Ovary (tissue), 9 donors: ENCODE measurements around the gene CLPSL2. TPM values are rescaled to one million over a fixed set of nuclear protein-coding genes. Genes with fewer than 3 reads are reported as not detected.

Experiments
- DNase-seq, 5 donors: peaks; one replicate each; pipeline ENCODE4 v3.0.0-alpha.2; 2019 to 2020
- H3K27ac ChIP-seq, 2 donors: fragments of 200-600 bp; one replicate each; pipeline versions ENCODE4 v1.5.1 to v1.8.0; 2019 to 2022
- H3K27me3 ChIP-seq: fragments of 200-600 bp; one replicate; pipeline ENCODE4 v1.8.0; 2022
- H3K36me3 ChIP-seq: fragments of 200-600 bp; sonication (generic); one replicate; pipeline ENCODE4 v1.5.1; 2019
- H3K4me1 ChIP-seq: one replicate; pipeline ENCODE4 v1.8.1; 2013; ENCODE audit warnings: mild to moderate bottlenecking, moderate library complexity; ENCODE audit not compliant: insufficient read depth
- H3K4me3 ChIP-seq: fragments of 200-600 bp; sonication (generic); one replicate; pipeline ENCODE4 v1.5.1; 2017
- H3K9me3 ChIP-seq, 2 donors: fragments of 200-600 bp in 1 of 2; sonication (generic) in 1 of 2; one replicate each; pipeline versions ENCODE4 v1.5.1 to v1.8.1; 2013 to 2019; ENCODE audit warnings: mild to moderate bottlenecking in 1 of 2, moderate library complexity in 1 of 2
- CTCF ChIP-seq, 3 donors: fragments of 450-650 bp in 2 of 3; fragments of 200-600 bp in 1 of 3; IDR thresholded peaks; one replicate each; pipeline versions ENCODE4 v1.5.1 to v1.8.0; 2016 to 2022; ENCODE audit warnings: antibody characterized with exemption in 3 of 3, mild to moderate bottlenecking in 1 of 3
- EP300 ChIP-seq: sonication (generic); formaldehyde crosslinking; IDR thresholded peaks from one replicate; pipeline ENCODE4 v1.6.1; 2017; ENCODE audit warnings: antibody characterized with exemption
- POLR2A ChIP-seq: fragments of 450-650 bp; IDR thresholded peaks from one replicate; pipeline ENCODE4 v1.6.1; 2017; ENCODE audit warnings: antibody characterized with exemption, mild to moderate bottlenecking, moderate library complexity
- WGBS, 3 donors: extraction: QIAGEN DNeasy Blood & Tissue Kit in 1 of 3; methylation state at CpG; one replicate each; pipeline versions ENCODE4 v1.1.5 to v1.1.7; 2013 to 2017; 5-methylcytosine and 5-hydroxymethylcytosine counted together
- intact Hi-C, 4 donors: fragments of 100-400 bp; cut with DNase I; formaldehyde crosslinking; loops; one replicate each; pipeline versions ENCODE4 v1.11.0 to v1.15.1; 2022 to 2023
- polyA plus RNA-seq, 2 donors: library from polyadenylated mRNA; stranded (reverse); fragments of 200-250 nt in 1 of 2; fragments of 350-450 nt in 1 of 2; fragmentation: Illumina TruSeq in 1 of 2; extraction: RNeasy Lipid Tissue Mini Kit (QIAGEN cat#74804) in 1 of 2; gene quantifications; one replicate each; pipeline ENCODE4 v1.2.3, GENCODE V29; 2013 to 2014
- total RNA-seq, 7 donors: library from RNA; depleted of rRNA in 2 of 7; stranded (reverse); fragments of >200 nt in 2 of 7; fragmentation: NEBNext Ultra II Directional in 3 of 7; extraction: Animal tissue kit (Norgen Biotek cat#: 25700) in 3 of 7; gene quantifications; one replicate each; pipeline versions ENCODE4 v1.1.0 to v1.2.4, GENCODE V29; 2016 to 2023
- donor health status: DM: no; HTN: no; CAD: no; lungs with moderate emphysema.
- donor health status: DM: no; HTN: no; CAD: no.
- donor health status: Bipolar disorder and iron deficiency.
- donor health status: DM: yes; HTN: yes; CAD: no.
- donor health status: DM: no; HTN: no; CAD: no.
- donor health status: DM: yes; HTN: yes; CAD: no.

The CLPSL2 gene
- total and polyA plus RNA-seq, 9 donors = not detected

GRCh38 chr6:35771343-35771627 is 5.1 kb upstream of the CLPSL2 start:
- no peaks in the 10 kb centered on the region for H3K4me1 ChIP-seq
- 49 to 58% (median 55%) methylated on average over 5 of the region's 5 CpGs for WGBS, 3 donors
- H3K27me3 ChIP-seq = no peaks in the 10 kb centered on the region
- no peak overlapping the region for H3K4me3 ChIP-seq
- DNase-seq = no peak
- H3K9me3 ChIP-seq = no peaks in the 10 kb centered on the region
- TF ChIP-seq EP300 = no peak
- TF ChIP-seq POLR2A = no peak
- TF ChIP-seq CTCF (IDR thresholded peaks at IDR 0.05) = no peak
- no peaks in the 10 kb centered on the region for H3K36me3 ChIP-seq
- no peak overlapping the region for H3K27ac ChIP-seq
- intact Hi-C loops = no loop called here

GRCh38 chr6:35774116-35774794 is 2.1 kb upstream of the CLPSL2 start:
- intact Hi-C loops = no loop called here
- DNase-seq = no peak
- H3K36me3 ChIP-seq = no peaks in the 10 kb centered on the region
- H3K4me3 ChIP-seq = no peak overlapping the region
- WGBS, 3 donors = 72 to 86% (median 77%) methylated on average over 11 of the region's 11 CpGs
- H3K9me3 ChIP-seq = no peaks in the 10 kb centered on the region
- H3K4me1 ChIP-seq = no peaks in the 10 kb centered on the region
- H3K27me3 ChIP-seq = no peaks in the 10 kb centered on the region
- no peak overlapping the region for H3K27ac ChIP-seq
- TF ChIP-seq POLR2A = no peak
- no peak for TF ChIP-seq CTCF (IDR thresholded peaks at IDR 0.05)
- TF ChIP-seq EP300 = no peak

GRCh38 chr6:35775031-35775430 is 1.4 kb upstream of the CLPSL2 start:
- intact Hi-C loops = no loop called here
- no peaks in the 10 kb centered on the region for H3K27me3 ChIP-seq
- no peak overlapping the region for H3K27ac ChIP-seq
- no peaks in the 10 kb centered on the region for H3K4me1 ChIP-seq
- no peaks in the 10 kb centered on the region for H3K36me3 ChIP-seq
- TF ChIP-seq CTCF (IDR thresholded peaks at IDR 0.05) (no peak), POLR2A (no peak), EP300 (no peak)
- H3K4me3 ChIP-seq = no peak overlapping the region
- H3K9me3 ChIP-seq = no peaks in the 10 kb centered on the region
- WGBS, 3 donors = 63 to 72% (median 67%) methylated on average over 6 of the region's 6 CpGs
- no peak for DNase-seq

GRCh38 chr6:35777356-35778102 is 1.1 kb downstream of the CLPSL2 start:
- intact Hi-C loops = no loop called here
- no peak overlapping the region for H3K4me3 ChIP-seq
- H3K27ac ChIP-seq = no peak overlapping the region
- no peak for DNase-seq
- no peaks in the 10 kb centered on the region for H3K36me3 ChIP-seq
- no peaks in the 10 kb centered on the region for H3K27me3 ChIP-seq
- H3K4me1 ChIP-seq = no peaks in the 10 kb centered on the region
- 73 to 85% (median 85%) methylated on average over 10 of the region's 10 CpGs for WGBS, 3 donors
- no peak for TF ChIP-seq EP300
- no peak for TF ChIP-seq POLR2A
- TF ChIP-seq CTCF (IDR thresholded peaks at IDR 0.05) = no peak
- H3K9me3 ChIP-seq = no peaks in the 10 kb centered on the region
